Measurements from ENCODE around the gene PRKAG3.
A peak's percentile ranks its signal among the peaks of the same experiment; 100 is the strongest.

Gene PRKAG3

GRCh38 chr2:218863021-218863520 is 31.5 kb upstream of the PRKAG3 start:
- Histone ChIP-seq H3K4me1 (ENCODE audit: control insufficient read depth in 5 of 5, insufficient read depth in 5 of 5, low read length in 5 of 5) (peaks cover 0 to 22% (median 16%) of the 10 kb centered on the region in 5 donors), H3K4me3 (ENCODE audit: low read depth in 1 of 5, low read length in 5 of 5) (no peak overlapping the region), H3K27me3 (ENCODE audit: control insufficient read depth in 5 of 5, insufficient read depth in 4 of 5, low read length in 5 of 5) (peaks cover 37 to 54% (median 50%) of the 10 kb centered on the region in 5 donors), H3K9me3 (ENCODE audit: control insufficient read depth in 5 of 5, low read length in 5 of 5) (no peaks in the 10 kb centered on the region), H3K36me3 (ENCODE audit: control insufficient read depth in 5 of 5, insufficient read depth in 5 of 5, low read length in 5 of 5) (no peaks in the 10 kb centered on the region), H3K27ac (ENCODE audit: low read depth, low read length) (no peak overlapping the region), H3K9ac (ENCODE audit: low read length in 5 of 5) (no peak overlapping the region)

- H3K4me3 ChIP-seq (ENCODE audit: low read depth in 1 of 5, low read length in 5 of 5): no peak overlapping the region
- no peak overlapping the region for H3K27ac ChIP-seq (ENCODE audit: low read depth, low read length)
- H3K9ac ChIP-seq (ENCODE audit: low read length in 5 of 5): no peak overlapping the region
- peaks cover 47 to 61% (median 56%) of the 10 kb centered on the region in 5 donors for H3K27me3 ChIP-seq (ENCODE audit: control insufficient read depth in 5 of 5, insufficient read depth in 4 of 5, low read length in 5 of 5)
- H3K9me3 ChIP-seq (ENCODE audit: control insufficient read depth in 5 of 5, low read length in 5 of 5): no peaks in the 10 kb centered on the region
- H3K36me3 ChIP-seq (ENCODE audit: control insufficient read depth in 5 of 5, insufficient read depth in 5 of 5, low read length in 5 of 5): no peaks in the 10 kb centered on the region
- peaks cover 0 to 22% (median 17%) of the 10 kb centered on the region in 5 donors for H3K4me1 ChIP-seq (ENCODE audit: control insufficient read depth in 5 of 5, insufficient read depth in 5 of 5, low read length in 5 of 5)
Observed at GRCh38 chr2:218861645-218862318, 30.2 kb upstream of the PRKAG3 start.

GRCh38 chr2:218860950-218861381 is 29.4 kb upstream of the PRKAG3 start:
- peaks cover 52 to 66% (median 61%) of the 10 kb centered on the region in 5 donors for H3K27me3 ChIP-seq (ENCODE audit: control insufficient read depth in 5 of 5, insufficient read depth in 4 of 5, low read length in 5 of 5)
- H3K27ac ChIP-seq (ENCODE audit: low read depth, low read length): no peak overlapping the region
- peaks cover 0 to 22% (median 17%) of the 10 kb centered on the region in 5 donors for H3K4me1 ChIP-seq (ENCODE audit: control insufficient read depth in 5 of 5, insufficient read depth in 5 of 5, low read length in 5 of 5)

GRCh38 chr2:218859988-218860831 is 28.6 kb upstream of the PRKAG3 start:
- Histone ChIP-seq H3K27ac (ENCODE audit: low read depth, low read length) (no peak overlapping the region), H3K9ac (ENCODE audit: low read length in 5 of 5) (no peak overlapping the region), H3K4me1 (ENCODE audit: control insufficient read depth in 5 of 5, insufficient read depth in 5 of 5, low read length in 5 of 5) (peaks cover 0 to 22% (median 17%) of the 10 kb centered on the region in 5 donors)

More at GRCh38 chr2:218860950-218861381, 29.4 kb upstream of the PRKAG3 start:
- no peak overlapping the region for H3K9ac ChIP-seq (ENCODE audit: low read length in 5 of 5)
- peak overlapping the region in 1 of 5 donors; percentile 4 for H3K4me3 ChIP-seq (ENCODE audit: low read depth in 1 of 5, low read length in 5 of 5)
- no peaks in the 10 kb centered on the region for H3K36me3 ChIP-seq (ENCODE audit: control insufficient read depth in 5 of 5, insufficient read depth in 5 of 5, low read length in 5 of 5)
- H3K9me3 ChIP-seq (ENCODE audit: control insufficient read depth in 5 of 5, low read length in 5 of 5): no peaks in the 10 kb centered on the region

GRCh38 chr2:218859556-218859987 is 28.0 kb upstream of the PRKAG3 start, which contains the start of gene WNT6:
TSS of gene WNT6 (plus strand) at chr2:218859805. CDS start at chr2:218860038, 233 bp downstream.
- Histone ChIP-seq H3K27me3 (ENCODE audit: control insufficient read depth in 5 of 5, insufficient read depth in 4 of 5, low read length in 5 of 5) (peaks cover 55 to 71% (median 62%) of the 10 kb centered on the region in 5 donors), H3K9ac (ENCODE audit: low read length in 5 of 5) (no peak within 1 kb of the TSS), H3K9me3 (ENCODE audit: control insufficient read depth in 5 of 5, low read length in 5 of 5) (no peaks in the 10 kb centered on the region), H3K4me3 (ENCODE audit: low read depth in 1 of 5, low read length in 5 of 5) (peak within 1 kb of the TSS in 4 of 5 donors; percentile 4 to 52 (median 30)), H3K36me3 (ENCODE audit: control insufficient read depth in 5 of 5, insufficient read depth in 5 of 5, low read length in 5 of 5) (no peaks in the 10 kb centered on the region), H3K4me1 (ENCODE audit: control insufficient read depth in 5 of 5, insufficient read depth in 5 of 5, low read length in 5 of 5) (peaks cover 0 to 22% (median 17%) of the 10 kb centered on the region in 5 donors), H3K27ac (ENCODE audit: low read depth, low read length) (no peak within 1 kb of the TSS)

More at GRCh38 chr2:218859988-218860831, 28.6 kb upstream of the PRKAG3 start:
- Histone ChIP-seq H3K9me3 (ENCODE audit: control insufficient read depth in 5 of 5, low read length in 5 of 5) (no peaks in the 10 kb centered on the region), H3K4me3 (ENCODE audit: low read depth in 1 of 5, low read length in 5 of 5) (peak overlapping the region in 4 of 5 donors; percentile 4 to 52 (median 30)), H3K27me3 (ENCODE audit: control insufficient read depth in 5 of 5, insufficient read depth in 4 of 5, low read length in 5 of 5) (peaks cover 55 to 68% (median 65%) of the 10 kb centered on the region in 5 donors), H3K36me3 (ENCODE audit: control insufficient read depth in 5 of 5, insufficient read depth in 5 of 5, low read length in 5 of 5) (no peaks in the 10 kb centered on the region)

- H3K27me3 ChIP-seq (ENCODE audit: control insufficient read depth in 5 of 5, insufficient read depth in 4 of 5, low read length in 5 of 5): peaks cover 59 to 74% (median 60%) of the 10 kb centered on the region in 5 donors
- H3K36me3 ChIP-seq (ENCODE audit: control insufficient read depth in 5 of 5, insufficient read depth in 5 of 5, low read length in 5 of 5): no peaks in the 10 kb centered on the region
- H3K9me3 ChIP-seq (ENCODE audit: control insufficient read depth in 5 of 5, low read length in 5 of 5): no peaks in the 10 kb centered on the region
- H3K4me1 ChIP-seq (ENCODE audit: control insufficient read depth in 5 of 5, insufficient read depth in 5 of 5, low read length in 5 of 5): peaks cover 0 to 22% (median 17%) of the 10 kb centered on the region in 5 donors
- H3K9ac ChIP-seq (ENCODE audit: low read length in 5 of 5): no peak overlapping the region
- H3K27ac ChIP-seq (ENCODE audit: low read depth, low read length): no peak overlapping the region
- peak overlapping the region in 1 of 5 donors; percentile 22 for H3K4me3 ChIP-seq (ENCODE audit: low read depth in 1 of 5, low read length in 5 of 5)
Observed at GRCh38 chr2:218858671-218859555, 27.3 kb upstream of the PRKAG3 start.

- peaks cover 0 to 22% (median 17%) of the 10 kb centered on the region in 5 donors for H3K4me1 ChIP-seq (ENCODE audit: control insufficient read depth in 5 of 5, insufficient read depth in 5 of 5, low read length in 5 of 5)
- no peak overlapping the region for H3K9ac ChIP-seq (ENCODE audit: low read length in 5 of 5)
- no peak overlapping the region for H3K27ac ChIP-seq (ENCODE audit: low read depth, low read length)
- H3K27me3 ChIP-seq (ENCODE audit: control insufficient read depth in 5 of 5, insufficient read depth in 4 of 5, low read length in 5 of 5): peaks cover 66 to 78% (median 68%) of the 10 kb centered on the region in 5 donors
- no peak overlapping the region for H3K4me3 ChIP-seq (ENCODE audit: low read depth in 1 of 5, low read length in 5 of 5)
- no peaks in the 10 kb centered on the region for H3K36me3 ChIP-seq (ENCODE audit: control insufficient read depth in 5 of 5, insufficient read depth in 5 of 5, low read length in 5 of 5)
- H3K9me3 ChIP-seq (ENCODE audit: control insufficient read depth in 5 of 5, low read length in 5 of 5): no peaks in the 10 kb centered on the region
Observed at GRCh38 chr2:218858138-218858445, 26.5 kb upstream of the PRKAG3 start.

GRCh38 chr2:218857371-218858137 is 26.0 kb upstream of the PRKAG3 start:
- Histone ChIP-seq H3K9ac (ENCODE audit: low read length in 5 of 5) (no peak overlapping the region), H3K4me1 (ENCODE audit: control insufficient read depth in 5 of 5, insufficient read depth in 5 of 5, low read length in 5 of 5) (peaks cover 0 to 22% (median 17%) of the 10 kb centered on the region in 5 donors), H3K36me3 (ENCODE audit: control insufficient read depth in 5 of 5, insufficient read depth in 5 of 5, low read length in 5 of 5) (no peaks in the 10 kb centered on the region), H3K4me3 (ENCODE audit: low read depth in 1 of 5, low read length in 5 of 5) (no peak overlapping the region), H3K27ac (ENCODE audit: low read depth, low read length) (no peak overlapping the region), H3K9me3 (ENCODE audit: control insufficient read depth in 5 of 5, low read length in 5 of 5) (no peaks in the 10 kb centered on the region), H3K27me3 (ENCODE audit: control insufficient read depth in 5 of 5, insufficient read depth in 4 of 5, low read length in 5 of 5) (peaks cover 68 to 75% (median 69%) of the 10 kb centered on the region in 5 donors)

- Histone ChIP-seq H3K27me3 (ENCODE audit: control insufficient read depth in 5 of 5, insufficient read depth in 4 of 5, low read length in 5 of 5) (peaks cover 66 to 72% (median 66%) of the 10 kb centered on the region in 5 donors), H3K36me3 (ENCODE audit: control insufficient read depth in 5 of 5, insufficient read depth in 5 of 5, low read length in 5 of 5) (no peaks in the 10 kb centered on the region), H3K27ac (ENCODE audit: low read depth, low read length) (no peak overlapping the region), H3K9me3 (ENCODE audit: control insufficient read depth in 5 of 5, low read length in 5 of 5) (no peaks in the 10 kb centered on the region), H3K9ac (ENCODE audit: low read length in 5 of 5) (no peak overlapping the region), H3K4me1 (ENCODE audit: control insufficient read depth in 5 of 5, insufficient read depth in 5 of 5, low read length in 5 of 5) (peaks cover 0 to 22% (median 17%) of the 10 kb centered on the region in 5 donors), H3K4me3 (ENCODE audit: low read depth in 1 of 5, low read length in 5 of 5) (no peak overlapping the region)
Observed at GRCh38 chr2:218856896-218857243, 25.3 kb upstream of the PRKAG3 start.
